CD4-positive, CD25-positive, alpha-beta regulatory T cell (primary cell): ENCODE results near the gene OTP. TPM values are rescaled to one million over a fixed set of nuclear protein-coding genes. Genes with fewer than 3 reads are reported as not detected.
"Not testable (repeated sequence)": the region's sequence is repeated elsewhere in the genome, so short reads cannot be mapped to it uniquely, and the experiment has no call there.

Experiments used
- ATAC-seq, 2 donors: fragments of 150-1000 bp; cut with Tn5 transposase; one replicate each; pipeline ENCODE4 v1.10.0; 2021; ENCODE audit warnings: low read depth in 2 of 2, moderate number of reproducible peaks in 2 of 2, moderate library complexity in 1 of 2
- DNase-seq, 3 donors: peaks; one replicate each; pipeline versions ENCODE4 v3.0.0 to v3.0.0-alpha.2; 2012 to 2022; ENCODE audit warnings: mixed read lengths in 1 of 3
- H3K27ac ChIP-seq: one replicate; pipeline ENCODE4 v1.7.0; 2013; ENCODE audit warnings: mild to moderate bottlenecking, low read length; ENCODE audit not compliant: insufficient read depth, poor library complexity, severe bottlenecking
- H3K27me3 ChIP-seq: one replicate; pipeline ENCODE4 v1.7.0; 2013; ENCODE audit warnings: low read length; ENCODE audit not compliant: control insufficient read depth, insufficient read depth
- H3K36me3 ChIP-seq: one replicate; pipeline ENCODE4 v1.7.0; 2013; ENCODE audit warnings: mild to moderate bottlenecking, low read length, moderate library complexity; ENCODE audit not compliant: control insufficient read depth, insufficient read depth
- H3K4me1 ChIP-seq: 2 replicates; pipeline ENCODE4 v1.7.0; 2013; ENCODE audit warnings: mild to moderate bottlenecking, low read length; ENCODE audit not compliant: insufficient read depth, control insufficient read depth, poor library complexity, severe bottlenecking
- H3K4me3 ChIP-seq: one replicate; pipeline ENCODE4 v1.7.0; 2013; ENCODE audit warnings: low read depth, mild to moderate bottlenecking, low read length, moderate library complexity
- H3K9me3 ChIP-seq, 2 experiments: 1 replicate in 1 of 2; 2 replicates in 1 of 2; pipeline ENCODE4 v1.7.0; 2013; ENCODE audit warnings: low read length in 2 of 2, mild to moderate bottlenecking in 1 of 2, moderate library complexity in 1 of 2; ENCODE audit not compliant: control insufficient read depth in 2 of 2
- H3K27ac Mint-ChIP-seq, 3 donors: one replicate each; pipeline ENCODE4 v1.8.0; 2020 to 2022; ENCODE audit warnings: mild to moderate bottlenecking in 3 of 3, mixed read lengths in 3 of 3, moderate library complexity in 2 of 3
- H3K27me3 Mint-ChIP-seq: one replicate; pipeline ENCODE4 v1.8.0; 2022; ENCODE audit warnings: mild to moderate bottlenecking, mixed read lengths
- H3K36me3 Mint-ChIP-seq: one replicate; pipeline ENCODE4 v1.8.0; 2020; ENCODE audit warnings: mixed read lengths
- H3K4me1 Mint-ChIP-seq, 4 donors: one replicate each; pipeline ENCODE4 v1.8.0; 2020 to 2022; ENCODE audit warnings: mixed read lengths in 4 of 4, mild to moderate bottlenecking in 1 of 4
- H3K4me3 Mint-ChIP-seq, 4 donors: one replicate each; pipeline ENCODE4 v1.8.0; 2020 to 2022; ENCODE audit warnings: mild to moderate bottlenecking in 4 of 4, mixed read lengths in 4 of 4, moderate library complexity in 3 of 4
- H3K9me3 Mint-ChIP-seq, 7 donors: one replicate each; pipeline ENCODE4 v1.8.0; 2020 to 2022; ENCODE audit warnings: mixed read lengths in 7 of 7, mild to moderate bottlenecking in 3 of 7, moderate library complexity in 2 of 7
- polyA plus RNA-seq, 4 donors: library from polyadenylated mRNA; unstranded; fragments of 300-500 nt; fragmentation: Illumina TruSeq; gene quantifications; one replicate each; pipeline ENCODE4 v1.2.3, GENCODE V29; 2021
- total RNA-seq: library from RNA; stranded (reverse); gene quantifications from one replicate; pipeline ENCODE4 v1.2.3, GENCODE V29; 2022

Gene OTP
- total and polyA plus RNA-seq, 5 donors from 2014 or later, result not detected

DNA sequence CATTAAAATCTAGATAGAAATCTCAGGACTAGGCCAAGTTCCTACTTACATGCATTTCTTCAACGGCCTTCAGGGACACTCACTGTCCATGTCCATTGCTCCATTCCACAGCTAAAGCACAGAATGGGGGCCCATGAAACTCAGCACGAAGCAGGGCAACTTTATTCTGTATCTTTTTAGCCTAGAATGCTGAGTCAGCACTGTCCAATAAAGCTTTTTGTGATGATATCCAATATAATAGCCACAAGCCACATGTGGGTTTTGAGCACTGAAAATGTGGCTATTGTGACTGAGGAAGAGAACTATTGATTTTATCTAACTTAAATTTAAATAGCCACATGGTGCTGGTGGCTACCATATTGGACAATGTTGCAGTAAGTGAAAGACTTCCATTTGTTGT lies 21.6 kb downstream of the OTP start:
- no peaks in the 10 kb centered on the region for H3K4me1 Mint-ChIP-seq
- H3K27ac Mint-ChIP-seq, result no peak overlapping the region
- no peaks in the 10 kb centered on the region for H3K4me1 ChIP-seq
- DNase-seq, result no peak
- no peaks in the 10 kb centered on the region for H3K36me3 Mint-ChIP-seq
- H3K9me3 ChIP-seq, result no peaks in the 10 kb centered on the region
- ATAC-seq, result no peak
- H3K36me3 ChIP-seq, result no peaks in the 10 kb centered on the region
- peaks cover 0 to 4% (median 0%) of the 10 kb centered on the region in 7 donors for H3K9me3 Mint-ChIP-seq
- H3K27ac ChIP-seq, result no peak overlapping the region
- H3K4me3 ChIP-seq, result no peak overlapping the region
- H3K27me3 ChIP-seq, result peaks cover 15% of the 10 kb centered on the region
- H3K27me3 Mint-ChIP-seq, result peaks cover 35% of the 10 kb centered on the region
- H3K4me3 Mint-ChIP-seq, result no peak overlapping the region

DNA sequence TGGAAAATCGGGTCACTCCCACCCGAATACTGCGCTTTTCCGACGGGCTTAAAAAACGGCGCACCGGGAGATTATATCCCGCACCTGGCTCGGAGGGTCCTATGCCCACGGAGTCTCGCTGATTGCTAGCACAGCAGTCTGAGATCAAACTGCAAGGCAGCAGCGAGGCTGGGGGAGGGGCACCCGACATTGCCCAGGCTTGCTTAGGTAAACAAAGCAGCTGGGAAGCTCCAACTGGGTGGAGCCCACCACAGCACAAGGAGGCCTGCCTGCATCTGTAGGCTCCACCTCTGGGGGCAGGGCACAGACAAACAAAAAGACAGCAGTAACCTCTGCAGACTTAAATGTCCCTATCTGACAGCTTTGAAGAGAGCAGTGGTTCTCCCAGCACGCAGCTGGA lies 29.6 kb downstream of the OTP start:
- H3K27ac Mint-ChIP-seq, H3K36me3 Mint-ChIP-seq, H3K36me3 ChIP-seq, H3K27ac ChIP-seq, H3K9me3 ChIP-seq, ATAC-seq, H3K4me1 ChIP-seq, H3K9me3 Mint-ChIP-seq, H3K4me1 Mint-ChIP-seq, H3K4me3 ChIP-seq, DNase-seq, H3K27me3 Mint-ChIP-seq, H3K4me3 Mint-ChIP-seq: not testable (repeated sequence)
- peaks cover 13% of the 10 kb centered on the region for H3K27me3 ChIP-seq

DNA sequence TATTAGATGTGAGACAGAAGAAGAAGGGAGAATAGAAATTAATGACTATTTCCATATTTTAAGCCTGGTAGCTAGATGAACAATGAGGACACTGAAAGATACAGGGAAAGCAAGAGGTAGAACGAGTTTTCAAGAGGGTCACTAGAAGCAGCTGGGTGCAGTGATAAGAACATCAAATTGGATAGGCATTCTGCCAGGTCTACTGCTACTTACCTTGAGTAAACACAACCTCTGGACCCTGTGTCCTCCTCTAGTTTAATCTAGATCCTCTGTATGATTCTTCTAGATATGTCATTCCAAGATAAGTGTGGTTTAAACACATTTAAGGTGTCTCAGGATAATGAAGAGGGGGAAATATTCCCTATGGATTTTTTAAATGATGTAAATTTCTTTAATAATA lies 31.2 kb downstream of the OTP start:
- no peak overlapping the region for H3K27ac Mint-ChIP-seq
- no peaks in the 10 kb centered on the region for H3K4me1 ChIP-seq
- H3K9me3 Mint-ChIP-seq, result peaks cover 0 to 9% (median 1%) of the 10 kb centered on the region in 7 donors
- no peak overlapping the region for H3K27ac ChIP-seq
- DNase-seq (no peak), ATAC-seq (no peak)
- no peaks in the 10 kb centered on the region for H3K9me3 ChIP-seq
- H3K27me3 ChIP-seq, result peaks cover 13% of the 10 kb centered on the region
- no peaks in the 10 kb centered on the region for H3K4me1 Mint-ChIP-seq
- H3K36me3 ChIP-seq, result no peaks in the 10 kb centered on the region
- no peak overlapping the region for H3K4me3 ChIP-seq
- H3K36me3 Mint-ChIP-seq, result no peaks in the 10 kb centered on the region
- no peak overlapping the region for H3K4me3 Mint-ChIP-seq
- H3K27me3 Mint-ChIP-seq, result peaks cover 23% of the 10 kb centered on the region

- H3K27ac Mint-ChIP-seq, result no peak overlapping the region
Observed at GRCh38 chr5:77606279-77606678, 32.2 kb downstream of the OTP start.

GRCh38 chr5:77599679-77600078 lies 38.8 kb downstream of the OTP start:
- no peak overlapping the region for H3K4me3 Mint-ChIP-seq
- H3K27ac ChIP-seq, result no peak overlapping the region
- peaks cover 0 to 14% (median 0%) of the 10 kb centered on the region in 7 donors for H3K9me3 Mint-ChIP-seq
- H3K27me3 ChIP-seq, result peaks cover 3% of the 10 kb centered on the region
- no peaks in the 10 kb centered on the region for H3K4me1 ChIP-seq
- ATAC-seq (no peak), DNase-seq (no peak)
- no peaks in the 10 kb centered on the region for H3K36me3 ChIP-seq
- H3K4me1 Mint-ChIP-seq, result no peaks in the 10 kb centered on the region
- H3K4me3 ChIP-seq, result no peak overlapping the region
- peaks cover 24% of the 10 kb centered on the region for H3K27me3 Mint-ChIP-seq
- no peak overlapping the region for H3K27ac Mint-ChIP-seq
- H3K36me3 Mint-ChIP-seq, result no peaks in the 10 kb centered on the region
- H3K9me3 ChIP-seq, result no peaks in the 10 kb centered on the region

More at GRCh38 chr5:77606279-77606678, 32.2 kb downstream of the OTP start:
- Mint-ChIP-seq H3K4me3 (no peak overlapping the region), H3K4me1 (no peaks in the 10 kb centered on the region), H3K9me3 (peaks cover 0 to 9% (median 1%) of the 10 kb centered on the region in 7 donors), H3K27me3 (peaks cover 29% of the 10 kb centered on the region), H3K36me3 (no peaks in the 10 kb centered on the region)
- Histone ChIP-seq H3K9me3 (no peaks in the 10 kb centered on the region), H3K4me1 (no peaks in the 10 kb centered on the region), H3K36me3 (no peaks in the 10 kb centered on the region), H3K27ac (no peak overlapping the region), H3K4me3 (no peak overlapping the region), H3K27me3 (peaks cover 13% of the 10 kb centered on the region)
- DNase-seq, result no peak
- ATAC-seq, result no peak

GRCh38 chr5:77590347-77590746 lies 48.2 kb downstream of the OTP start:
- Mint-ChIP-seq H3K27me3 (peaks cover 25% of the 10 kb centered on the region), H3K27ac (no peak overlapping the region), H3K36me3 (no peaks in the 10 kb centered on the region), H3K4me3 (no peak overlapping the region), H3K4me1 (no peaks in the 10 kb centered on the region), H3K9me3 (peaks cover 0 to 16% (median 6%) of the 10 kb centered on the region in 7 donors)
- Histone ChIP-seq H3K27me3 (peaks cover 6% of the 10 kb centered on the region), H3K27ac (no peak overlapping the region), H3K4me1 (no peaks in the 10 kb centered on the region), H3K36me3 (no peaks in the 10 kb centered on the region), H3K9me3 (peaks cover 0 to 5% of the 10 kb centered on the region in 2 experiments), H3K4me3 (no peak overlapping the region)
- DNase-seq, result no peak
- ATAC-seq, result no peak

GRCh38 chr5:77588175-77588574 lies 50.3 kb downstream of the OTP start:
- ATAC-seq (no peak), DNase-seq (no peak)
- H3K36me3 Mint-ChIP-seq, result no peaks in the 10 kb centered on the region
- peaks cover 6% of the 10 kb centered on the region for H3K27me3 ChIP-seq
- H3K27ac ChIP-seq, result no peak overlapping the region
- no peaks in the 10 kb centered on the region for H3K4me1 Mint-ChIP-seq
- no peak overlapping the region for H3K4me3 ChIP-seq
- H3K9me3 ChIP-seq, result peaks cover 0 to 5% of the 10 kb centered on the region in 2 experiments
- no peaks in the 10 kb centered on the region for H3K36me3 ChIP-seq
- no peak overlapping the region for H3K27ac Mint-ChIP-seq
- no peaks in the 10 kb centered on the region for H3K4me1 ChIP-seq
- H3K27me3 Mint-ChIP-seq, result peaks cover 29% of the 10 kb centered on the region
- H3K4me3 Mint-ChIP-seq, result no peak overlapping the region
- peaks cover 0 to 18% (median 6%) of the 10 kb centered on the region in 7 donors for H3K9me3 Mint-ChIP-seq

GRCh38 chr5:77586101-77586500 lies 52.4 kb downstream of the OTP start:
- H3K27ac Mint-ChIP-seq, result no peak overlapping the region
- Histone ChIP-seq H3K27me3 (peaks cover 3% of the 10 kb centered on the region), H3K9me3 (no peaks in the 10 kb centered on the region), H3K4me1 (no peaks in the 10 kb centered on the region), H3K36me3 (no peaks in the 10 kb centered on the region), H3K27ac (no peak overlapping the region), H3K4me3 (no peak overlapping the region)
- peaks cover 0 to 6% (median 2%) of the 10 kb centered on the region in 7 donors for H3K9me3 Mint-ChIP-seq
- no peak for DNase-seq
- peaks cover 22% of the 10 kb centered on the region for H3K27me3 Mint-ChIP-seq
- H3K4me1 Mint-ChIP-seq, result no peaks in the 10 kb centered on the region
- no peaks in the 10 kb centered on the region for H3K36me3 Mint-ChIP-seq
- no peak overlapping the region for H3K4me3 Mint-ChIP-seq
- ATAC-seq, result no peak
